BE2C (cell line): Measurements from ENCODE around the gene ZMYND8.
"Not testable (repeated sequence)": the region's sequence is repeated elsewhere in the genome, so short reads cannot be mapped to it uniquely, and the experiment has no call there.

Experiments used
- DNase-seq: peaks from one replicate; pipeline ENCODE4 v3.0.0-alpha.2; 2020
- H3K27me3 ChIP-seq: fragments of 250-450 bp; sonication (Bioruptor Pico); 2 replicates; pipeline ENCODE4 v1.5.1; 2020; ENCODE audit warnings: mild to moderate bottlenecking
- H3K36me3 ChIP-seq: fragments of 250-450 bp; sonication (Bioruptor Pico); 2 replicates; pipeline ENCODE4 v1.5.1; 2020; ENCODE audit warnings: mild to moderate bottlenecking
- H3K4me1 ChIP-seq: fragments of 250-450 bp; sonication (Bioruptor Pico); 2 replicates; pipeline ENCODE4 v1.5.1; 2020
- H3K4me3 ChIP-seq: 2 replicates; pipeline ENCODE4 v1.5.1; 2011; ENCODE audit warnings: low read depth, low read length
- H3K9me3 ChIP-seq: fragments of 250-450 bp; sonication (Bioruptor Pico); 2 replicates; pipeline ENCODE4 v1.5.1; 2020
- TF ChIP-seq, protein P1 (sequence below): IDR thresholded peaks from 2 replicates; pipeline ENCODE4 v1.5.1; 2012; ENCODE audit warnings: mild to moderate bottlenecking, low read depth, low read length

ZMYND8 gene

DNA sequence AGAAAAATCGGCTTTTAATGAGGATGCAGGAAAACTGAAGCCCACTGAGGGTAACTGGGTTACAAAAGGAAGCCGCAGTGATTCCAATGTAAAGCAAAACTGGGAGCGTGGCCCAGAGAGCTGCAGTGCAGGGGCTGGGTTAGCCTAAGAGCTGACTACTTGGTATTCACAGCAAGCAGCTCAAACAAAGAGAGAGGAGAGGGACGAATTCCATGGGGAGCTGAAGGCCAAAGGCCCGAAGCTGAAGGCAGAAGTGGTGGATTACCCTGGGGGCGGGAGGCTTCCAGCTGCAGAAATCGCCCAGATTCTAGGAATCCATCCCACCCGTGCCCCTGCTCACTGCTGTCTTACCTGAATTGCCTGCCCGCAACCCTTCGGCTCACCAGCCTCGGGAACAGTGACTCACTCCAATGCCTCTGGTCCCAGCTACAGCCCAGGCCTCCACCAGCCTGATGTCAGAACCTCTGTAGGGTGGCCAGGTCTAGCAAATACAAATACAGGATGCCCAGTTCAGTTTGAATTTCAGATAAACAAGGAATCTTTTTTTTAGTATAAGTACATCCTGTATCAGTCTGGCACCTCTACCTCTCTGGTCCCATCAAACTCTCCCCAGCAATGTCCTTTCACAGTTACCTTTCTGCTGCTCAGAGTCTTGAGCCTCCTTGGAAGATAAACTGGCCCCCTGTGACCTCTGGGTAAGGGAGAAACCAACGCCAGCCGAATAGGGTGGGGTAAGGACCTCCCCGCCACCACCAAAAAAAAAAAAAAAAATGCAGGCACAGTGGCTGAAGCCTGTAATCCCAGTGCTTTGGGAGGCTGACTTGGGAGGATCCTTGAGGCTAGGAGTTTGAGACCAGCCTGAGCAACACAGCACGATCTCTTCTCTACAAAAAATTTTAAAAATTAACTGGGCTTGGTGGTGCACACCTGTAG is 14.6 kb upstream of the ZMYND8 start:
- no peak overlapping the region for H3K4me3 ChIP-seq
- no peaks in the 10 kb centered on the region for H3K4me1 ChIP-seq
- H3K36me3 ChIP-seq: no peaks in the 10 kb centered on the region
- TF ChIP-seq, protein P1, sequence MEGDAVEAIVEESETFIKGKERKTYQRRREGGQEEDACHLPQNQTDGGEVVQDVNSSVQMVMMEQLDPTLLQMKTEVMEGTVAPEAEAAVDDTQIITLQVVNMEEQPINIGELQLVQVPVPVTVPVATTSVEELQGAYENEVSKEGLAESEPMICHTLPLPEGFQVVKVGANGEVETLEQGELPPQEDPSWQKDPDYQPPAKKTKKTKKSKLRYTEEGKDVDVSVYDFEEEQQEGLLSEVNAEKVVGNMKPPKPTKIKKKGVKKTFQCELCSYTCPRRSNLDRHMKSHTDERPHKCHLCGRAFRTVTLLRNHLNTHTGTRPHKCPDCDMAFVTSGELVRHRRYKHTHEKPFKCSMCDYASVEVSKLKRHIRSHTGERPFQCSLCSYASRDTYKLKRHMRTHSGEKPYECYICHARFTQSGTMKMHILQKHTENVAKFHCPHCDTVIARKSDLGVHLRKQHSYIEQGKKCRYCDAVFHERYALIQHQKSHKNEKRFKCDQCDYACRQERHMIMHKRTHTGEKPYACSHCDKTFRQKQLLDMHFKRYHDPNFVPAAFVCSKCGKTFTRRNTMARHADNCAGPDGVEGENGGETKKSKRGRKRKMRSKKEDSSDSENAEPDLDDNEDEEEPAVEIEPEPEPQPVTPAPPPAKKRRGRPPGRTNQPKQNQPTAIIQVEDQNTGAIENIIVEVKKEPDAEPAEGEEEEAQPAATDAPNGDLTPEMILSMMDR: no peak
- no peak for DNase-seq
- no peaks in the 10 kb centered on the region for H3K27me3 ChIP-seq
- H3K9me3 ChIP-seq: no peaks in the 10 kb centered on the region

DNA sequence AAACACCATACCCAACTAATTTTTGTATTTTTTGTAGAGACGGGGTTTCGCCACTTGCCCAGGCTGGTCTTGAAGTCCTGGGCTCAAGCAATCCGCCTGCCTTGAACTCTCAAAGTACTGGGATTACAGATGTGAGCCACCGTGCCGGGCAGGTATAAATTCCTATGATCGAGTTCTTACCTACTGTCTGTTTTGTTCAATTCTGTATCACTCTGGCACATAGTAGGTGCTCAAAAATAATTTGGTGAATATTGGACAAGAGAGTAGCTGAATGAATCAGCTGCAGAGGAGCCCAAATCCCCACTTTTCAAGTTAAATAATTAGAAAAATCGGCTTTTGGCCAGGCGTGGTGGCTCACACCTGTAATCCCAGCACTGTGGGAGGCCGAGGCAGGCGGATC is 13.7 kb upstream of the ZMYND8 start:
- H3K4me3 ChIP-seq: no peak overlapping the region
- no peaks in the 10 kb centered on the region for H3K4me1 ChIP-seq
- TF ChIP-seq, protein P1: no peak
- no peak for DNase-seq
- H3K9me3 ChIP-seq: no peaks in the 10 kb centered on the region
- H3K27me3 ChIP-seq: no peaks in the 10 kb centered on the region
- no peaks in the 10 kb centered on the region for H3K36me3 ChIP-seq

DNA sequence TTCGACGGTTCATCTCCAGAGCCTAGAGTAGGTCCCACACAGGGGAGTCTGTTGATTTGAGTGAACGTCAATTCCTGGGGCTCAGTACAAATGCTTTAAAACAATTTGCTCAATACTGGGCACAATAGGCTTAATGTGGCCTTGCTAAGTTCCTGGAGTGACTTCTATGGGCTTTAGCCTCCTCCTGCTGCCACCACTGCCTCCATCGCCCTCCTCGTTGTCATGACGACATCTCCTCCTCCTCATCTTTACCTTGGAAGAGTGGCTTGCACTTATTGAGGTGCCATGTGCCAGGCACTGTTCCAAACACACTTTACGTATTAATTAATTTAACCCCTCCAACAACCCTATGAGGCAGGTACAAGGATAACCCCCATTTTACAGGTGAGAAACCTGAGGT is 11.8 kb upstream of the ZMYND8 start:
- no peaks in the 10 kb centered on the region for H3K36me3 ChIP-seq
- TF ChIP-seq, protein P1: no peak
- DNase-seq: no peak
- H3K4me1 ChIP-seq: no peaks in the 10 kb centered on the region
- no peak overlapping the region for H3K4me3 ChIP-seq
- no peaks in the 10 kb centered on the region for H3K27me3 ChIP-seq
- H3K9me3 ChIP-seq: no peaks in the 10 kb centered on the region

DNA sequence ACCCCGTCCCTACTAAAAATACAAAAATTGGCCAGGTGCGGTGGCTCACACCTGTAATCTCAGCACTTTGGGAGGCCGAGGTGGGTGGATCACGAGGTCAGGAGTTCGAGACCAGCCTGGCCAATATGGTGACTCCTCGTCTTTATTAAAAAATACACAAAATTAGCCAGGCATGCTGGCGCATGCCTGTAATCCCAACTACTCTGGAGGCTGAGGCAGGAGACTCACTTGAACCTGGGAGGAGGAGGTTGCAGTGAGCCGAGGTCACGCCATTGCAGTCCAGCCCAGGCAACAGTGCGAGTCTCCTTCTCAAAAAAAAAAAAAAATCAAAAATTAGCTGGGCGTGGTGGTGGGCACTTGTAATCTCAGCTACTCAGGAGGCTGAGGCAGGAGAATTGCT is 9.8 kb upstream of the ZMYND8 start:
- not testable (repeated sequence) for H3K9me3 ChIP-seq, H3K4me1 ChIP-seq, H3K4me3 ChIP-seq, H3K27me3 ChIP-seq, DNase-seq, H3K36me3 ChIP-seq

DNA sequence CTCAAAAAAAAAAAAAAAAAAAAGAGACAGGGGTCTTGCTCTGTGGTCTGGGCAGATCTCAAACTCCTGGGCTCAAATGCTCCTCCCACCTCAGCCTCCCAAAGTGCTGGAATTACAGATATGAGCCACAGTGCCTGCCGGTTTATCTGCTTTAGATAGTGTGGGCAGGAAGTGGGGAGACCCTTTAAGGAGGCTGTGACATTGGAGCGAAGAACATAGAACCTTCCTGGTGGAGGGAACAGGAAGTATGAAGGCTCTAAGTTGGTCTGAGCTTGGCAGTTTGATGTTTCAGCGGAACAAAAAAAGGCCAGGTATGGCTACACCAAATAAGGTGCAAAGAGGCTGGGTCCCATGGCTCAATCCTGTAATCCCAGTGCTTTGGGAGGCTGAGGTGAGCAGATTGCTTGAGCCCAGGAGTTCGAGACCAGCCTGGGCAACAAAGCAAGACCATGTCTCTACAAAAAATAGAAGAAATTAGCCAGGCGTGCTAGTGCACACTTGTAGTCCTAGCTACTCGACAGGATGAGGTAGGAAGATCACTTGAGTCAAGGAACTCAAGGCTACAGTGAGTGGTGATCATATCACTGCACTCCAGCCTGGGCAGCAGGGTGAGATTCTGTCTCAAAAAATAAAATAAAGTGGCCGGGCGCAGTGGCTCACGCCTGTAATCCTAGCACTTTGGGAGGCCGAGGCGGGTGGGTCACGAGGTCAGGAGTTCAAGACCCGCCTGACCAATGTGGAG is 8.7 kb upstream of the ZMYND8 start:
- no peak for DNase-seq
- TF ChIP-seq, protein P1: no peak
- H3K4me3 ChIP-seq: no peak overlapping the region
- no peaks in the 10 kb centered on the region for H3K36me3 ChIP-seq
- no peaks in the 10 kb centered on the region for H3K27me3 ChIP-seq
- H3K9me3 ChIP-seq: no peaks in the 10 kb centered on the region
- peaks cover 10% of the 10 kb centered on the region for H3K4me1 ChIP-seq

DNA sequence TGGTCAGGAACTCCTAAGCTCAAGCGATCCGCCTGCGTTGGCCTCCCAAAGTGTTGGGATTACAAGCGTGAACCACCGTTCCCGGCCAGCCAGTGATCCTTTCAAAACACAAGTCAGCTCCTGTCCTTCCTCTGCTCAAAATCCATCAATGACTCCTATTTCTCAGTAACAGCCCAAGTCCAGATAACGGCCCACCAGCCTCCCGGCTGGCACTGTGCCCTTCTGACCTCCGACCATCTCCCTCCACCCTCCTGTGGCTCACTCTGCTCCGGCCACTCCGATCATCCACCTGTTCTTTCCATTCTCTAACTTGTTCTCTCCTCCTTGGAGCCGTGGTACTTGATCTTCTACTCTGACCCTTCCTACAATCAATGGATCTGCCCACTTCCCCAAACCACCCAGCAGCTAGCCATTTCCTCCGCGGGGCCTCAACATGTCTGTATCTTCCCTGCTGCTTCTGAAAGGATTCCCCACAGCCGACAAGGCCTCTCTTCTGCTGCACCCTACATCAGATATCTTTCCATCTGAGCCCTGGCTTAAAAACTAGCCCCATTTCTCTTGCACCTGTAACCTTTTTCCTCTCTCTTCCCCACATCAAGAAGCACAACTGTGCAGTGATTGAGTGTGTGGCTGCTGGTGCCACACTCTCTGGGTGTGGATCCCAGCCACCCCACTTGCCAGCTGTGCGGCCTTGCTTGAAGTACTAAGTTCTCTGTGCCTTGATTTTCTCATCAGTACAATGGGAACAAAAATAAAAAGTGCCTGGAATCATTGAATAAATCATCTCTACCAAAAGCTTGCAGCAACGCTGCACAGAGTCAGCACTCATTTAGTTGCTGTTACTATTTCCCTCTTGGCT is 6.1 kb upstream of the ZMYND8 start:
- Histone ChIP-seq H3K27me3 (no peaks in the 10 kb centered on the region), H3K9me3 (no peaks in the 10 kb centered on the region), H3K36me3 (no peaks in the 10 kb centered on the region), H3K4me3 (no peak overlapping the region), H3K4me1 (peaks cover 28% of the 10 kb centered on the region)
- no peak for DNase-seq
- TF ChIP-seq, protein P1: no peak
